Activated CD8-positive, alpha-beta memory T cell treated with anti-CD3 and anti-CD28 coated beads for 24 hours (primary cell): ENCODE results near the gene CATSPER4.
A peak's percentile ranks its signal among the peaks of the same experiment; 100 is the strongest.

Experiments
- DNase-seq: peaks from one replicate; pipeline ENCODE4 v3.0.0-alpha.2; 2020

The CATSPER4 gene

DNA sequence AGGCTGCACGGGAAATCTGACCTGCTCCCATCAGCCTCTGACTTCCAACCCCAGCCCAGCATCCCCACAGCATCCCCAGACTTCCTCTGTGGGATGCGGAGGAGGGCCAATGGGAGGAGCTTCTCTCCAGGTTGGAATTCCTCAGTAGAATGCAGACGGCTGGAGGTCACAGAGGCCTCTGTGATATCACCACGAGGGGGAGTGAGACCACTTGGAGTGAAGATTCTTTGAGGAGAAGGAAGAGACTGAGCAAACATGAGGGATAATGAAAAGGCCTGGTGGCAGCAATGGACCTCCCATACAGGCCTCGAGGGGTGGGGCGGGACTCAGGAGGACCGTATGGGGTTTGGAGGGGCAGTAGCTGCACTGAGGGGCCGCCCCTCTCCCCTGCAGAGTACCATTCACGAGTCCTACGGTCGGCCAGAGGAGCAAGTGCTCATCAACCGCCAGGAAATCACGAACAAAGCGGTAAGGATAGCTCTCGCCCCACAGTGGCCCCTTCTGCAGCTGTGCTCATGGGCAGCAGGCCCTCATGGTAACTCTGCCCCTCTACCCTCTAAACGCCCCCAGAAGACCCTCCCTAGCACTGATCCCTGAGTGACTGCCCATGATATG lies at the start of gene CATSPER4:
CATSPER4 (plus strand) TSS at position 230 of the 615 bp plus-strand sequence; CDS start at position 256, 26 bp downstream.
- DNase-seq = no peak

- DNase-seq = peak; percentile 21
Measured at GRCh38 chr1:26142159-26142558, 48.2 kb upstream of the CATSPER4 start.

- DNase-seq = peak; percentile 87
Measured at GRCh38 chr1:26145041-26145959, 45.1 kb upstream of the CATSPER4 start.

GRCh38 chr1:26145960-26146294 lies 44.5 kb upstream of the CATSPER4 start:
- no peak for DNase-seq

DNA sequence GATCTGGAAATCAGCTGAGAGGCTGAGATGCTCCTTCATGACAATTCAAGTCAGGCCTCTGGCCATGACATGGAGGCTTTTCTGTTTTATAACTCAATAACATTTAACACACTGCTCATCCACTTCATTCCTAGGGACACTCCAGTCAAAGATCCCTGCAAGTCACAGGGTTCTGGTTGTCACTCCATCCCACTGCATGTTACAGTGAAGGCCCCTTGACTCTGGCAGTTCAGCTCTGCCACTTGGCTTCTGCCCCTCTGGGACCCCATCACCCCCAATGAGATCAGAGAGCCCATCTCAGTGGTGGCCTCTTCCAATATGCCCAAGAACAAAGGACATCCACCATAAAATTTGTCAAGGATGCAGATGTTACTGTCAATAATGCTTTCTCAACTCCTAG lies 41.5 kb upstream of the CATSPER4 start:
- DNase-seq = peak; percentile 26

DNA sequence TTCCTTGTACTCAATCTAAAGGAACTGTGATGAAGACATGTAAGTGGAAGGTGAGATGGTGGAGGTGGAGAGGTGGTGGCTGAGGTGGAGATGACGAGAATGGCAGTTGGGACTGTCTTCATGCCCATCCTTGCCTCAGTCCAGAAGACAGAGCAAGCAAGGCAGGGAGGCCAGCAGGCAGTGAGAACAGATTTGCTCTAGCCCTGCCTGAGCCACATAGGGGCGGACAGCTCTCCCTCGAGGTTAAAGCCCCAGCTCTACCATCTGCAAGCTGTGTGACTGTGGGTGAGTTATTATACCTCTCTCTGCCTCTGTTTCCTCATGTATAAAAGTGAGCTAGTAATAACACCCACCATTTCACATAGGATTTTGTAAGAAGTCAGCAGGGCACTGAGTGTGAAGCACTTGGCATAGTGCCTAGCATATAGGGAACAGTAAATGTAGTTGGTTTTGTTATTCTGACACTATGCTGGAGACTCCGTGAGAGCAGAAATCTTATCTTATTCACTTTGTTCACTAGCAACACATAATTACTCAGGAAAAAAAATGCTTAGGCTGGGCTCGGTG lies 36.4 kb upstream of the CATSPER4 start:
- DNase-seq = no peak

DNA sequence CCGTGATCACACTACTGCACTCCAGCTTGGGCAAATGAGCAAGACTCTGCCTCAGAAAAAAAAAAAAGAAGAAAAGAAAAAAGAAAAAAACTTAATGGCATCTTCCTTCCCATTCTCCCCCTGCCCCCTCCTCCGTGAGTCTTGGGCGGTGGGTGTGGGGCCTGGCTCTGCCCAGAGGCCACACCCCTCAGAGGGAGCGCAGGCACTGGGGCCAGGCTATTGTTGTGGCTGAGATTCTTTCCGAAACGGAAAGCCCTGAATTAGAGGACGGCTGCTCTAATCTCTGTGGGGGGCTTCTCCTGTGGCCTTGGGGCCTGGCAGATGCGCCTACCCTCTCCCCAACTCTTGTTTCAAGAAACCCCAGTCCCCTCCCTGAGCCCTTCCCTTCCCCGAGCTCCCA lies 35.7 kb upstream of the CATSPER4 start:
- DNase-seq = no peak

DNA sequence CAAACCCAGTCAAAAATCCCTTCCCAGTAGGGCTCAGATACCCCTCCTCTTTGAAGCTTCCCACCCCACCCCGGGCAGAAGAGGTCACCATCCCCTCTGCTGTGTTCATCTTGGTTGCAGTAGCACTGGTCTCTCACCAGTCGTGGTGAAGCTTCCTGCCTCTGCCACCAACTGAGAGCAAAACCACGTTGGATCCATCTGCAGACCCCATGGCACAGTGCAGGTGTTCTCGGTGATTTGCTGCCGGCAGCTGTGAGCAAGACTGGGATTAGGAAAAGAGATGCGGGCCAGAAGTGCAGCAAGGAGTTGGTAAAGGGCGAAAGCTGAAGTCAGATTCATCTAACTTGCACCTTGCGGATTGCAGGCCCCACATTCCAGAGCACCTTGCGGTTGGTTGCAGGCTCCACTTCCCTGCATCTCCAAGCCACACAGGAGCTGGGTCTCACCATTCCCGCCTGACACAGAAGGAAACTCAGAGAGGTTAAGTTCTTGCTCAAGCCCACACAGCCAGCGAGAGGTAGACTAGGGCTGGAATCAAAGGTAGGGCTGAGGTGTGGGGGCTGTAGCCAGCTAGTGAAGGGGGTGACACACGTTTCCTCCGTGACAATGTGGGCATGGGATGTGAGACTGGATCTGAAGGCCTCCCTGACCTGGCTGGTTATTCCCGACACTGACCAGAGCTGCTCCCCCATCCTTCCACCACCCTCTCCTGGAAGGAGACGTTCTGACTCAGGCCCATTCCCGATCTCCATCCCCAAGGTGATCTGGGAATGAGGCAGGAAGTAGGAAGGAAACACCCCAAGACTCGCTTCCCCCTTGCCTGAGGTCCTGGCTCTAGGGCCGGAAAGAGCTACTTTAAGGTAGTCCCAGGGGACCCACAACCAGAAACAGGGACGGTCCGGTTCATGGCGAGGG lies 34.8 kb upstream of the CATSPER4 start:
- no peak for DNase-seq

- no peak for DNase-seq
Measured at GRCh38 chr1:26156285-26157038, 33.9 kb upstream of the CATSPER4 start.

GRCh38 chr1:26158271-26158907 lies 32.0 kb upstream of the CATSPER4 start:
- DNase-seq = no peak

DNA sequence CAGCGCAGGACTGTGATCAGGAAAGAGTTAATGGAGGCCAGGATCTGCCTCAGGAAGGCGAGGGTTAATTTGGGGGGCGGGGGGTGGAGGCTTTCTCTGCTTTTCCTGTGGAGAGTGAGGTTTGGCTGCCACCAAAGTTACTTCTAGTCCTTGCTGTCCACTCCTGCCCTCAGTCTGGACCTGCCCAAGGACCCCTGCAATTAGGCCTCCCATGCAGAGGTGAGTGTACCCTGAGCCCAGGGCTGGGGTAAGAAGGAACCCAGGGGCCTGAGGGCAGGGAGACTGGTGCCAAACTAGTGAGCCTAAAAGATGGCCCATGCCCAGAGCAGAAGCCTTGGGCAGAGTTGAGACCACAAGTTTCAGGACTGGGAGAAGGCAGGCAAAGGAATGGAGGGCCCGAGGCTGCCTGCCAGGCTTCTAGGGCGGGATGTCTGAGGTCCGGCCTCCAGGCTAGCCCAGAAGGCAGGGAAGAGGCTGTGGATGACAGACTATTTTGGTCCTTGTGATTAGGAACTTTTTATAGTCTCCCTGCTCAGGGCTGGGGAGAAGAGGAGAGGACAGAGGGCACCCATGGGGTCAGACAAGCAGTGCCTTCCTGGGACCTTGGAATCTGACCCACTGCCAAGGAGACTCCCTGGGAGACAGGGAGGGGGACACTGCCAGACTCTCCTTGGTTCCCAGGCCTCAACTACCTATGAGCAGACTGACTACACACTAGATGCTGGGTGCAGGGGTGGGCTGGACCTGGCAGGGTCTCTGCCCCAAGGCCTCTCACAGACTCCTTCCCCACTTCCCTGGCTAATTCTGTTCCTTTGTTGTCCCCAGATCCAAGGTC lies 31.3 kb upstream of the CATSPER4 start, which contains the start of gene FAM110D:
FAM110D (plus strand) TSS at position 172 of the 835 bp plus-strand sequence. CDS start 2,213 bp downstream, outside the sequence.
- DNase-seq = no peak

DNA sequence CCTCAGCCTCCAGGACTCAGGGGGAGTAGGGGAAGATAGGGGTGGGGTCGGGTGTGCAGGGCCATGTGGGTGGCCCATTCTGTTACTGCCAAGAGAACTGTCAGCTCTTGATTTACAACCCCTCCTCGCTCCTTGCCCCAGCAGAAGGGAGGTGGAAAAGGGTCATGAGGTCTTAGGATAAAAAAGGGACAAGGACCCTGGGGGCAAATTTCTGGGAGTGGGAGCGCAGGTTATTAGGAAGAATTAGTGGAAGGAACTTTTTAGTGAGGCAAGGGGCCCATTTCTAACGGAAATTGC lies 30.7 kb upstream of the CATSPER4 start:
- DNase-seq = no peak

DNA sequence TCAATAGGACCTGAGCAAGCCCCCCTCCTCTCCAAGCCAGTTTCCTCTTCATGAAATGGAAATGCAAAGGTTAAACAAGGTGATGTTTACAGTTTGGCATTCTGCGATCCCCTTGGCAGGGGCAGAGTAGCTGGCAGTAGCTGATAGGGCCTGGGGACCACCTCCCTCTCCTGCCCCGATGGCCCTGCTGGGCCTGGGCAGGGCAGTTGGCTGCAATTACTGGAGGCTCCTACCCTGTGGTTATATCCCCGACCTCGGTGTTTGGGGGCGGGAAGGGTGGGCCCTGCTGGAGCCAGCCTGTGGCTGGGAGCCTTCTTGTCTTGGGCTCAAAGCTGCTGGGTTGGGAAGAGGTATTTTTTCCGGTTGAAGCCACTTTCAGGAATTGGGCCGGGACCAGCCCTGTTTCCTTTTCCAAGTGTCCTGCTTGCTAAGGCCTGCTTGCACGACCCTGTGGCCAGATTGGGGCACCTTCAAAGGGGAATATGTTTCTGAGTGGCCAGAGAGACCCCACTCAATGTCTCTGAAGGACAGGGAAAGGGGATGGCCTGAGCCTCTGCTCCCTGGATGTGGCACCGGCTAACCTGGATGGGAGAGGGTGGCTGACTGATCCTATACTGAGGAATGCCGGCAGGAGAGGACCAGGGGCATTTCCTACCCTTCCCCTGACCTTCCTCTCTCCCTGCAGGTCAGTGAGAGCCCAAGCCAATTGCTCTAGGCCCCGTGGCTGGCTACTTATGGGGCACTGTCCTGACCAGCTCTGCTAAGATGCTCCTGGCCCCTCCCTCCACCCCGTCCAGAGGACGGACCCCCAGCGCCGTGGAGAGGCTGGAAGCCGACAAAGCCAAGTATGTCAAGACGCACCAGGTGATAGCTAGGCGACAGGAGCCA lies 29.6 kb upstream of the CATSPER4 start:
- no peak for DNase-seq

DNA sequence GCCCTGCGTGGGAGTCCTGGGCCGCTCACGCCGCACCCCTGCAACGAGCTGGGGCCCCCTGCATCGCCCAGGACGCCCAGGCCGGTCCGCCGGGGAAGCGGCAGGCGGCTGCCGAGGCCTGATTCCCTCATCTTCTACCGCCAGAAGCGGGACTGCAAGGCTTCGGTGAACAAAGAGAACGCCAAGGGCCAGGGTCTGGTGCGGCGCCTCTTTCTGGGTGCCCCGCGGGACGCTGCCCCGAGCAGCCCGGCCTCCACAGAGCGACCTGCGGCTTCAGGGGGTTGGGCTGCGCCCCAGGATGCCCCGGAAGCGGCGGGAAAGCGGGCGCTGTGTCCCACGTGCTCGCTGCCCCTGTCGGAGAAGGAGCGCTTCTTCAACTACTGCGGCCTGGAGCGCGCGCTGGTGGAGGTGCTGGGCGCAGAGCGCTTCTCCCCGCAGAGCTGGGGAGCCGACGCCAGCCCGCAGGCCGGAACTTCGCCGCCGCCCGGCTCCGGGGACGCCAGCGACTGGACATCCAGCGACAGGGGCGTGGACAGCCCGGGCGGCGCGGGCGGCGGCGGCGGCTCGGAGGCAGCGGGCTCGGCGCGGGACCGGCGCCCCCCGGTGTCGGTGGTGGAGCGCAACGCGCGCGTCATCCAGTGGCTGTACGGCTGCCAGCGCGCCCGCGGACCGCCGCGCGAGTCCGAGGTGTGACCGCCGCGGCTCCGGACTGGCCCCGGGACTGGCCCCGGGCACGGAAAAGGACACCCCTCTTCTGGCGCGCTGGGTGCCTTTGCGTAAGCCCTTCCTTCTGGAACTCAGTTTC lies 28.8 kb upstream of the CATSPER4 start:
- DNase-seq = peak; percentile 83

- DNase-seq = no peak
Measured at GRCh38 chr1:26162220-26162709, 28.1 kb upstream of the CATSPER4 start.

GRCh38 chr1:26163684-26164035 lies 26.7 kb upstream of the CATSPER4 start:
- no peak for DNase-seq

- DNase-seq = peak; percentile 87
Measured at GRCh38 chr1:26164036-26164860, 26.2 kb upstream of the CATSPER4 start.
